ENCODE measurements around the gene JPH4. TPM values are rescaled to one million over a fixed set of nuclear protein-coding genes. Genes with fewer than 3 reads are reported as not detected.
"Not testable (repeated sequence)": the region's sequence is repeated elsewhere in the genome, so short reads cannot be mapped to it uniquely, and the experiment has no call there.

The JPH4 gene
- polyA plus RNA-seq, 1 donor (not counting 4 experiments of a cell fraction or from before 2014, with no cell fraction given), result 0.01 TPM

DNA sequence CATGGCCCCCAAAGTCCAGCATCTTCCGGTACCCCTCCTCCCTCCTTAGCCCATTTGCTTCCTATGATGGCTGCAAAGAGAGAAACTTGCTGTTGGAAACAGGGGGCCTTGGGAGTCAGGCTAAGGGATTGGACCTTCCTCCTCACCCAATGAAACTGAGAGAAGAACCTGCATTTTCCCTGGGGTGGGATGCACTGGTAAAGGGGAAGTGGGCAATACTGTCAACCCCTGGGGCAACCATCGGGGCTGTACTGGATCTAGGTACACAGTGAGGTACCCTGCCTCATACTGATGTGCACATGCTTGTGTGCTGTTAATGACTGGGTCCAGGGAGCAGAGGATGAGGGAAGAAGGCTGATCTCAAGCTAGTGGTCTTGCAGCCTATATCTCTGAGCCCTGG, 11.0 kb upstream of the JPH4 start:
- TF ChIP-seq, protein P1, sequence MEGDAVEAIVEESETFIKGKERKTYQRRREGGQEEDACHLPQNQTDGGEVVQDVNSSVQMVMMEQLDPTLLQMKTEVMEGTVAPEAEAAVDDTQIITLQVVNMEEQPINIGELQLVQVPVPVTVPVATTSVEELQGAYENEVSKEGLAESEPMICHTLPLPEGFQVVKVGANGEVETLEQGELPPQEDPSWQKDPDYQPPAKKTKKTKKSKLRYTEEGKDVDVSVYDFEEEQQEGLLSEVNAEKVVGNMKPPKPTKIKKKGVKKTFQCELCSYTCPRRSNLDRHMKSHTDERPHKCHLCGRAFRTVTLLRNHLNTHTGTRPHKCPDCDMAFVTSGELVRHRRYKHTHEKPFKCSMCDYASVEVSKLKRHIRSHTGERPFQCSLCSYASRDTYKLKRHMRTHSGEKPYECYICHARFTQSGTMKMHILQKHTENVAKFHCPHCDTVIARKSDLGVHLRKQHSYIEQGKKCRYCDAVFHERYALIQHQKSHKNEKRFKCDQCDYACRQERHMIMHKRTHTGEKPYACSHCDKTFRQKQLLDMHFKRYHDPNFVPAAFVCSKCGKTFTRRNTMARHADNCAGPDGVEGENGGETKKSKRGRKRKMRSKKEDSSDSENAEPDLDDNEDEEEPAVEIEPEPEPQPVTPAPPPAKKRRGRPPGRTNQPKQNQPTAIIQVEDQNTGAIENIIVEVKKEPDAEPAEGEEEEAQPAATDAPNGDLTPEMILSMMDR (optimal IDR thresholded peaks at IDR 0.05 in 1 of 3, IDR thresholded peaks at IDR 0.05 in 1 of 3, conservative IDR thresholded peaks at IDR 0.05 in 1 of 3; ENCODE audit: extremely low read depth in 1 of 3, insufficient read depth in 2 of 3, low read length in 3 of 3), result no peak
- TF ChIP-seq EZH2 (IDR thresholded peaks at IDR 0.05; ENCODE audit: low read length), result no peak
- Histone ChIP-seq H3K9me3 (ENCODE audit: control insufficient read depth, low read depth, low read length) (no peaks in the 10 kb centered on the region), H3K4me1 (ENCODE audit: control insufficient read depth, extremely low read depth, insufficient read depth, low read length) (no peaks in the 10 kb centered on the region), H4K20me1 (ENCODE audit: control insufficient read depth, extremely low read depth, insufficient read depth, low read length) (no peaks in the 10 kb centered on the region), H3K9ac (ENCODE audit: control insufficient read depth, extremely low read depth, insufficient read depth, low read length) (no peak overlapping the region), H3K4me2 (ENCODE audit: control insufficient read depth, extremely low read depth, insufficient read depth, low read depth, low read length) (no peak overlapping the region), H3K27me3 (ENCODE audit: control insufficient read depth, extremely low read depth, insufficient read depth, low read length) (no peaks in the 10 kb centered on the region), H3K27ac (ENCODE audit: control insufficient read depth, insufficient read depth, low read length) (no peak overlapping the region), H3K4me3 (ENCODE audit: control insufficient read depth in 2 of 3, extremely low read depth in 1 of 3, insufficient read depth in 2 of 3, low read depth in 1 of 3, low read length in 3 of 3) (no peak overlapping the region), H3K9me1 (ENCODE audit: control insufficient read depth, extremely low read depth, insufficient read depth, low read length) (no peaks in the 10 kb centered on the region), H3K36me3 (ENCODE audit: control insufficient read depth in 2 of 2, extremely low read depth in 1 of 2, insufficient read depth in 2 of 2, low read length in 2 of 2) (no peaks in the 10 kb centered on the region), H3K79me2 (ENCODE audit: control insufficient read depth, insufficient read depth, low read length) (no peaks in the 10 kb centered on the region), H2AFZ (ENCODE audit: control insufficient read depth, low read length) (no peak overlapping the region)
- dilution Hi-C loops (cut with MboI; ENCODE audit: extremely low pct_ligation_motif_present, low sequenced_read_pairs), result no loop called here
- no peak for DNase-seq (ENCODE audit: low read depth, low spot score)
- no peak for FAIRE-seq

DNA sequence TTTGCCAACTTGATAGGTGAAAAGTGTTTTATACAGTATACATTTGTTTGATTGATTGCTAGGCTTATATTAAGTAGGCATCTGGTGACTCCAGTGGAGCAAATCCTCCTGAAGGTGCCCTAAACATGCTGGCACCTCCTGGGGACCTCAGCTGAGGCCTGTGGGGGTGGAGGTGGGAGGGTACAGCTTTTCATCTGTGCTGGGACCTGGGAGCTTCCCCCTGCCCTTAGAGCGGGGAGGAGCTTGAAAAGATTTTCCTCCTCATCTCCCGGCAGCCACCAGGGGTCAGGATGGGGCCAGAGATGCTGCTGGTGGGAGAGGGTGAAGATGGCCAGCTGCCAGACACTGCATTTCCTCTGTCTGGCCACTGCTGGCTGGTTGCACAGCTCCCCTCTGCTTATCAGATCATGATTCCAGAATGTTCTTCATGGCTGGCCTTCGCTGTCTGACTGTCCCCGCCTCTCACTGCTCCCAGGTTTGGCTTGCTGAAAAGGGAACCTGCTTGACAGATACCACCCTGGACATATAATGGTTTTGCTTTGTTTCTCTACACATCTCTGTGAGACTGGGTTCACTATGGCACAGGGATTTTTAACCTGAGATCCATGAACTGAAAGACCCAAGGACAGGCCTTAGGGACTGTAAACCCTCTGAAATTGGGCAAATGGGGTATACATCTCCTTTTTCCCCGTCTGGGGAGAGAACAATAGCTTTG, 10.5 kb upstream of the JPH4 start:
- no peak overlapping the region for H3K4me2 ChIP-seq (ENCODE audit: control insufficient read depth, extremely low read depth, insufficient read depth, low read depth, low read length)
- H3K9me3 ChIP-seq (ENCODE audit: control insufficient read depth, low read depth, low read length), result no peaks in the 10 kb centered on the region
- H3K9ac ChIP-seq (ENCODE audit: control insufficient read depth, extremely low read depth, insufficient read depth, low read length), result no peak overlapping the region
- no peaks in the 10 kb centered on the region for H3K27me3 ChIP-seq (ENCODE audit: control insufficient read depth, extremely low read depth, insufficient read depth, low read length)
- H3K27ac ChIP-seq (ENCODE audit: control insufficient read depth, insufficient read depth, low read length), result no peak overlapping the region
- no peak overlapping the region for H2AFZ ChIP-seq (ENCODE audit: control insufficient read depth, low read length)
- TF ChIP-seq, protein P1 (optimal IDR thresholded peaks at IDR 0.05 in 1 of 3, IDR thresholded peaks at IDR 0.05 in 1 of 3, conservative IDR thresholded peaks at IDR 0.05 in 1 of 3; ENCODE audit: extremely low read depth in 1 of 3, insufficient read depth in 2 of 3, low read length in 3 of 3), result peak; percentile 82 to 86 (median 84)
- TF ChIP-seq EZH2 (IDR thresholded peaks at IDR 0.05; ENCODE audit: low read length), result no peak
- H3K36me3 ChIP-seq (ENCODE audit: control insufficient read depth in 2 of 2, extremely low read depth in 1 of 2, insufficient read depth in 2 of 2, low read length in 2 of 2), result no peaks in the 10 kb centered on the region
- DNase-seq (ENCODE audit: low read depth, low spot score) (peak; percentile 23), FAIRE-seq (peak; percentile 26)
- no peaks in the 10 kb centered on the region for H3K79me2 ChIP-seq (ENCODE audit: control insufficient read depth, insufficient read depth, low read length)
- dilution Hi-C loops (cut with MboI; ENCODE audit: extremely low pct_ligation_motif_present, low sequenced_read_pairs), result no loop called here
- no peaks in the 10 kb centered on the region for H3K4me1 ChIP-seq (ENCODE audit: control insufficient read depth, extremely low read depth, insufficient read depth, low read length)
- H3K4me3 ChIP-seq (ENCODE audit: control insufficient read depth in 2 of 3, extremely low read depth in 1 of 3, insufficient read depth in 2 of 3, low read depth in 1 of 3, low read length in 3 of 3), result no peak overlapping the region
- no peaks in the 10 kb centered on the region for H4K20me1 ChIP-seq (ENCODE audit: control insufficient read depth, extremely low read depth, insufficient read depth, low read length)
- H3K9me1 ChIP-seq (ENCODE audit: control insufficient read depth, extremely low read depth, insufficient read depth, low read length), result no peaks in the 10 kb centered on the region

DNA sequence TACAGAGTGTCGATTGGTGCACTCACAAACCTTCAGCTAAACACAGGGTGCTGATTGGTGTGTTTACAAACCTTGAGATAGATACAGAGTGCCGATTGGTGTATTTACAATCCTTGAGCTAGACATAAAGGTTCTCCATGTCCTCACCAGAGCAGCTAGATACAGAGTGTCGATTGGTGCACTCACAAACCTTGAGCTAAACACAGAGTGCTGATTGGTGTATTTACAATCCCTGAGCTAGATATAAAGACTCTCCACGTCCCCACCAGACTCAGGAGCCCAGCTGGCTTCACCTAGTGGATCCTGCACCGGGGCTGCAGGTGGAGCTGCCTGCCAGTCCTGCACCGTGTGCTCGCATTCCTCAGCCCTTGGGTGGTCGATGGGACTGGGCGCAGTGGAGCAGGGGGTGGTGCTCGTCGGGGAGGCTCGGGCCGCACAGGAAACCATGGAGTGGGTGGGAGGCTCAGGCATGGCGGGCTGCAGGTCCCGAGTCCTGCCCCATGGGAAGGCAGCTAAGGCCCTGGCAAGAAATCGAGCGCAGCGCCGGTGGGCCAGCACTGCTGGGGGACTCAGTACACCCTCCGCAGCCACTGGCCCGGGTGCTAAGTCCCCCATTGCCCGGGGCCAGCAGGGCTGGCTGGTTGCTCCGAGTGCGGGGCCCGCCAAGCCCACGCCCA, 6.1 kb upstream of the JPH4 start:
- H4K20me1 ChIP-seq (ENCODE audit: control insufficient read depth, extremely low read depth, insufficient read depth, low read length); H3K27ac ChIP-seq (ENCODE audit: control insufficient read depth, insufficient read depth, low read length); H2AFZ ChIP-seq (ENCODE audit: control insufficient read depth, low read length); H3K27me3 ChIP-seq (ENCODE audit: control insufficient read depth, extremely low read depth, insufficient read depth, low read length); H3K36me3 ChIP-seq (ENCODE audit: control insufficient read depth in 2 of 2, extremely low read depth in 1 of 2, insufficient read depth in 2 of 2, low read length in 2 of 2); H3K4me3 ChIP-seq (ENCODE audit: control insufficient read depth in 2 of 3, extremely low read depth in 1 of 3, insufficient read depth in 2 of 3, low read depth in 1 of 3, low read length in 3 of 3); dilution Hi-C loops (cut with MboI; ENCODE audit: extremely low pct_ligation_motif_present, low sequenced_read_pairs); H3K4me2 ChIP-seq (ENCODE audit: control insufficient read depth, extremely low read depth, insufficient read depth, low read depth, low read length); H3K4me1 ChIP-seq (ENCODE audit: control insufficient read depth, extremely low read depth, insufficient read depth, low read length); H3K9me1 ChIP-seq (ENCODE audit: control insufficient read depth, extremely low read depth, insufficient read depth, low read length); FAIRE-seq; H3K79me2 ChIP-seq (ENCODE audit: control insufficient read depth, insufficient read depth, low read length); H3K9ac ChIP-seq (ENCODE audit: control insufficient read depth, extremely low read depth, insufficient read depth, low read length); DNase-seq (ENCODE audit: low read depth, low spot score); H3K9me3 ChIP-seq (ENCODE audit: control insufficient read depth, low read depth, low read length): not testable (repeated sequence)

Data from keratinocyte (primary cell).